Stimulated activated CD4-positive, alpha-beta T cell treated with anti-CD3 and anti-CD28 coated beads, Interleukin-4, amount 100 ng/mL, for 1 hour (primary cell): ENCODE data around the gene P4HA1.
"Not testable (repeated sequence)": the region's sequence is repeated elsewhere in the genome, so short reads cannot be mapped to it uniquely, and the experiment has no call there.

Experiments used
- DNase-seq: peaks from one replicate; pipeline ENCODE4 v3.0.0-alpha.2; 2020

P4HA1 gene

GRCh38 chr10:73039635-73040034 lies 57.0 kb downstream of the P4HA1 start:
- no peak for DNase-seq

GRCh38 chr10:73036285-73036684 lies 60.4 kb downstream of the P4HA1 start:
- DNase-seq = not testable (repeated sequence)

- DNase-seq = no peak
Observed at GRCh38 chr10:73032536-73032935, 64.1 kb downstream of the P4HA1 start.

GRCh38 chr10:73026623-73027022 lies 70.0 kb downstream of the P4HA1 start:
- not testable (repeated sequence) for DNase-seq

GRCh38 chr10:73023455-73024070 lies 73.1 kb downstream of the P4HA1 start:
- not testable (repeated sequence) for DNase-seq

- DNase-seq = not testable (repeated sequence)
Observed at GRCh38 chr10:73022961-73023360, 73.7 kb downstream of the P4HA1 start.

GRCh38 chr10:73021538-73022164 lies 75.0 kb downstream of the P4HA1 start:
- DNase-seq = not testable (repeated sequence)

- no peak for DNase-seq
Observed at GRCh38 chr10:73021050-73021449, 75.6 kb downstream of the P4HA1 start.

GRCh38 chr10:73019100-73019499 lies 77.6 kb downstream of the P4HA1 start:
- DNase-seq = no peak

- DNase-seq = no peak
Observed at GRCh38 chr10:73018632-73019031, 78.0 kb downstream of the P4HA1 start.

GRCh38 chr10:73017955-73018480 lies 78.6 kb downstream of the P4HA1 start:
- DNase-seq = no peak

- no peak for DNase-seq
Observed at GRCh38 chr10:73015779-73016178, 80.9 kb downstream of the P4HA1 start.

GRCh38 chr10:73003822-73004221 lies 92.8 kb downstream of the P4HA1 start:
- DNase-seq = no peak

GRCh38 chr10:73000973-73001372 lies 95.7 kb downstream of the P4HA1 start:
- no peak for DNase-seq

GRCh38 chr10:72997099-72997498 lies 99.6 kb downstream of the P4HA1 start:
- no peak for DNase-seq

- DNase-seq = not testable (repeated sequence)
Observed at GRCh38 chr10:72995459-72995858, 101.2 kb downstream of the P4HA1 start.

- not testable (repeated sequence) for DNase-seq
Observed at GRCh38 chr10:72989771-72990170, 106.9 kb downstream of the P4HA1 start.

- not testable (repeated sequence) for DNase-seq
Observed at GRCh38 chr10:72984618-72985017, 112.0 kb downstream of the P4HA1 start.

GRCh38 chr10:72981882-72982529 lies 114.7 kb downstream of the P4HA1 start:
- no peak for DNase-seq

GRCh38 chr10:72981028-72981881 lies 115.4 kb downstream of the P4HA1 start:
- no peak for DNase-seq

GRCh38 chr10:72980348-72980747 lies 116.3 kb downstream of the P4HA1 start:
- DNase-seq = no peak

- DNase-seq = no peak
Observed at GRCh38 chr10:72979709-72980108, 117.0 kb downstream of the P4HA1 start.

GRCh38 chr10:72976886-72977285 lies 119.8 kb downstream of the P4HA1 start:
- DNase-seq = no peak
